Activated T-helper 1 cell treated with anti-CD3 and anti-CD28 coated beads, Interleukin-12 subunit alpha, Interleukin-12 subunit beta, Interleukin-2, Interleukin-4 antibody, amounts not matched to agents 30 ng/mL and 10 ng/mL and 1 ng/mL, durations not matched to agents 14 hours and 24 hours and 36 hours (primary cell): ENCODE data around the gene MITF. TPM values are rescaled to one million over a fixed set of nuclear protein-coding genes. Genes with fewer than 3 reads are reported as not detected.

ENCODE experiments used
- DNase-seq: peaks from one replicate; pipeline ENCODE4 v3.0.0; 2021; ENCODE audit warnings: low spot score
- H3K27ac Mint-ChIP-seq: one replicate; pipeline ENCODE4 v1.8.0; 2021; ENCODE audit warnings: mild to moderate bottlenecking, mixed read lengths
- H3K27me3 Mint-ChIP-seq: one replicate; pipeline ENCODE4 v1.8.0; 2022; ENCODE audit warnings: mild to moderate bottlenecking, moderate library complexity, mixed read lengths; ENCODE audit not compliant: insufficient read depth
- H3K36me3 Mint-ChIP-seq: one replicate; pipeline ENCODE4 v1.8.0; 2021; ENCODE audit warnings: low read depth, mixed read lengths
- H3K4me1 Mint-ChIP-seq: one replicate; pipeline ENCODE4 v1.8.0; 2021; ENCODE audit warnings: low read depth, mixed read lengths
- H3K4me3 Mint-ChIP-seq: one replicate; pipeline ENCODE4 v1.8.0; 2021; ENCODE audit warnings: mild to moderate bottlenecking, moderate library complexity, mixed read lengths
- H3K9me3 Mint-ChIP-seq: one replicate; pipeline ENCODE4 v1.8.0; 2021; ENCODE audit warnings: mixed read lengths
- intact Hi-C: fragments of 100-400 bp; cut with micrococcal nuclease; formaldehyde crosslinking; loops from one replicate; pipeline ENCODE4 v1.15.1; 2024
- total RNA-seq: library from RNA; stranded (reverse); gene quantifications from 2 replicates; pipeline ENCODE4 v1.2.3, GENCODE V29; 2022

The MITF gene
- total RNA-seq, 1 donor from 2014 or later = 0.54 TPM

DNA sequence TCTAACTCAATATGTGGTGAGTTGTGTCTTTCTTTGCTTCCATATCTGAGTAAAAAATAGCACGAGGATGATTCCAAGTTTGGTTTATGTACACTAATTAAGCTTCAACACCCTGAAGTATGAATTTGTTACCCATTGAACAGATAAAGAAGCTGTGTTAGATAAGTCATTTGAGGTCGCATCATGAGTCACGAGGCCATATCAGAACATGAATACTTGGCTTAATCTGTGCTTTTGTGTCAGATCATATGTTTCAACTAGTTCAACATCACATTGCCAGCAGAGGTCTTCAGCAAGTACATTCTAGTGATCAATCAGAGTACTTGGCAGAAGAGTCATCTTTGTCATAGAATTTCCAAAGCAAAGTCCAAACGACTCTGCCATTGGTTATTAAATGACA is 26.3 kb upstream of the MITF start:
- DNase-seq = no peak
- H3K4me1 Mint-ChIP-seq = no peaks in the 10 kb centered on the region
- no peaks in the 10 kb centered on the region for H3K9me3 Mint-ChIP-seq
- intact Hi-C loops = no loop called here
- no peaks in the 10 kb centered on the region for H3K36me3 Mint-ChIP-seq
- H3K4me3 Mint-ChIP-seq = no peak overlapping the region
- no peaks in the 10 kb centered on the region for H3K27me3 Mint-ChIP-seq
- no peak overlapping the region for H3K27ac Mint-ChIP-seq

- H3K36me3 Mint-ChIP-seq = no peaks in the 10 kb centered on the region
- no peak for DNase-seq
- no peak overlapping the region for H3K27ac Mint-ChIP-seq
- H3K27me3 Mint-ChIP-seq = peaks cover 3% of the 10 kb centered on the region
- H3K9me3 Mint-ChIP-seq = no peaks in the 10 kb centered on the region
- H3K4me1 Mint-ChIP-seq = no peaks in the 10 kb centered on the region
- H3K4me3 Mint-ChIP-seq = no peak overlapping the region
- intact Hi-C loops = no loop called here
Measured at GRCh38 chr3:69715204-69715603, 24.1 kb upstream of the MITF start.

- intact Hi-C loops = no loop called here
- Mint-ChIP-seq H3K9me3 (no peaks in the 10 kb centered on the region), H3K4me1 (no peaks in the 10 kb centered on the region), H3K27me3 (peaks cover 3% of the 10 kb centered on the region), H3K4me3 (no peak overlapping the region), H3K36me3 (no peaks in the 10 kb centered on the region), H3K27ac (no peak overlapping the region)
- DNase-seq = no peak
Measured at GRCh38 chr3:69716119-69716518, 23.1 kb upstream of the MITF start.

- H3K27me3 Mint-ChIP-seq = peaks cover 3% of the 10 kb centered on the region
Measured at GRCh38 chr3:69718866-69719586, 20.2 kb upstream of the MITF start.

DNA sequence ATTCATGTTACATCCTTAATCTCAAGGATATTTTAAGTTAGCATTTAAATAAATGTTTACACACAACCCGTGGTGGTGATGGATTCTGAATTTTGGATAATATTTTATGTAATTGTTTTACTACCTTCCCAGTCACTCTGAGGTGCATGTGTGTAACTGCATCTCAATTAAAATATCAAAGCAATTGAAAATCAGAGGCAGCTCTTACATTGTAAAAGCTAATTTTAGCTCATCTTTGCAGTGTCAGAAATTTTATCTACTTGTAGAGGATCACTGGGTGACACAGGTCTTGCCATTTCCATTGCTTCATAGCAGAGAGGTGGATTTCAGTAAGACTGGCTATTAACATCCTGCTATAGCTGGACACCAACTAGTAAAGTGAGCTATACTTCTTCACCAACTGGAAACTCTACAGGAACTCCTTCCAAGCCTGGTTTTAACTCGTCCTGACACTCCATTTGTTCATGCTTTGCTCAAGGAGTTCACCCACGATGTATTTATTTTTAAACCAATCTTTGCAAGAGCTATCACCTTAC is 19.6 kb upstream of the MITF start:
- intact Hi-C loops = no loop called here
- no peak for DNase-seq
- no peaks in the 10 kb centered on the region for H3K36me3 Mint-ChIP-seq
- H3K27ac Mint-ChIP-seq = no peak overlapping the region
- H3K4me1 Mint-ChIP-seq = no peaks in the 10 kb centered on the region
- H3K27me3 Mint-ChIP-seq = peaks cover 3% of the 10 kb centered on the region
- H3K4me3 Mint-ChIP-seq = no peak overlapping the region
- H3K9me3 Mint-ChIP-seq = no peaks in the 10 kb centered on the region

More at GRCh38 chr3:69718866-69719586, 20.2 kb upstream of the MITF start:
- DNase-seq = no peak
- Mint-ChIP-seq H3K4me1 (no peaks in the 10 kb centered on the region), H3K9me3 (no peaks in the 10 kb centered on the region), H3K36me3 (no peaks in the 10 kb centered on the region), H3K4me3 (no peak overlapping the region), H3K27ac (no peak overlapping the region)
- intact Hi-C loops = no loop called here

GRCh38 chr3:69720824-69721223 is 18.4 kb upstream of the MITF start:
- intact Hi-C loops = no loop called here
- no peaks in the 10 kb centered on the region for H3K4me1 Mint-ChIP-seq
- peaks cover 3% of the 10 kb centered on the region for H3K27me3 Mint-ChIP-seq
- H3K27ac Mint-ChIP-seq = no peak overlapping the region
- DNase-seq = no peak
- no peaks in the 10 kb centered on the region for H3K36me3 Mint-ChIP-seq
- H3K9me3 Mint-ChIP-seq = no peaks in the 10 kb centered on the region
- H3K4me3 Mint-ChIP-seq = no peak overlapping the region

- intact Hi-C loops = no loop called here
- H3K36me3 Mint-ChIP-seq = no peaks in the 10 kb centered on the region
- H3K4me1 Mint-ChIP-seq = no peaks in the 10 kb centered on the region
- H3K4me3 Mint-ChIP-seq = no peak overlapping the region
- H3K9me3 Mint-ChIP-seq = no peaks in the 10 kb centered on the region
- peaks cover 10% of the 10 kb centered on the region for H3K27me3 Mint-ChIP-seq
- DNase-seq = no peak
- no peak overlapping the region for H3K27ac Mint-ChIP-seq
Measured at GRCh38 chr3:69723389-69723788, 15.9 kb upstream of the MITF start.

- H3K4me3 Mint-ChIP-seq = no peak overlapping the region
- H3K36me3 Mint-ChIP-seq = no peaks in the 10 kb centered on the region
- DNase-seq = no peak
- intact Hi-C loops = no loop called here
- peaks cover 7% of the 10 kb centered on the region for H3K27me3 Mint-ChIP-seq
- no peaks in the 10 kb centered on the region for H3K4me1 Mint-ChIP-seq
- no peaks in the 10 kb centered on the region for H3K9me3 Mint-ChIP-seq
- H3K27ac Mint-ChIP-seq = no peak overlapping the region
Measured at GRCh38 chr3:69724722-69725435, 14.4 kb upstream of the MITF start.

DNA sequence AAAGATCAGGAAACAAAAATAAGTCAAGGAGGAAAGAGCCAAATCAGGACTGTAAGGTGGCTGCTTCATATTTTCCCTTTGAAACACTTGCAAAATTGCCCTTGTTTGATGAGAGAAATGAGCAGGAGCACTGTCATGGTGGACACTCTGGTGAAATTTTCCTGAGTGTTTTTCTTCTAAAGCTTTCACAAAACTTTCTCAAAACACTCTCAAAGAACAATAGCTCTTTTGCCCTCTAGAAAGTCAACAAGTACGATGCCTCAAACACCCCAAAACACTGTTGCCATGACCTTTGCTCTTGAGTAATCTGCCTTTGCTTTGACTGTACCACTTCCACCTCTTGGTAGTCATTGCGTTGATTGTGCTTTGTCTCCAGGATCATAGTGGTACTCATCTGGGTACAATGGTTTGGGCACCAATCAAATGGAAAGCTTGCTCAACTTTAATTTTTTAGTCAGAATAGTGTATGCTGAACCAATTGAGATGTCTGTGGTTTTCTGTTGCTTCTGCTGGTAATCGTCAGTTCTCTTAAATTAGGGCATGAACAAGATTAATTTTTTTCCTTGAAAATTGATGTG is 13.2 kb upstream of the MITF start:
- no peak overlapping the region for H3K4me3 Mint-ChIP-seq

GRCh38 chr3:69729147-69729919 is 9.9 kb upstream of the MITF start:
- H3K27ac Mint-ChIP-seq = no peak overlapping the region
- H3K4me1 Mint-ChIP-seq = no peaks in the 10 kb centered on the region
- peaks cover 14% of the 10 kb centered on the region for H3K27me3 Mint-ChIP-seq
- intact Hi-C loops = no loop called here
- H3K36me3 Mint-ChIP-seq = no peaks in the 10 kb centered on the region
- no peak overlapping the region for H3K4me3 Mint-ChIP-seq
- no peaks in the 10 kb centered on the region for H3K9me3 Mint-ChIP-seq
- no peak for DNase-seq

More for the DNA sequence above, 13.2 kb upstream of the MITF start:
- Mint-ChIP-seq H3K36me3 (no peaks in the 10 kb centered on the region), H3K27ac (no peak overlapping the region), H3K9me3 (no peaks in the 10 kb centered on the region), H3K4me1 (no peaks in the 10 kb centered on the region), H3K27me3 (peaks cover 7% of the 10 kb centered on the region)
- no peak for DNase-seq
- intact Hi-C loops = no loop called here

DNA sequence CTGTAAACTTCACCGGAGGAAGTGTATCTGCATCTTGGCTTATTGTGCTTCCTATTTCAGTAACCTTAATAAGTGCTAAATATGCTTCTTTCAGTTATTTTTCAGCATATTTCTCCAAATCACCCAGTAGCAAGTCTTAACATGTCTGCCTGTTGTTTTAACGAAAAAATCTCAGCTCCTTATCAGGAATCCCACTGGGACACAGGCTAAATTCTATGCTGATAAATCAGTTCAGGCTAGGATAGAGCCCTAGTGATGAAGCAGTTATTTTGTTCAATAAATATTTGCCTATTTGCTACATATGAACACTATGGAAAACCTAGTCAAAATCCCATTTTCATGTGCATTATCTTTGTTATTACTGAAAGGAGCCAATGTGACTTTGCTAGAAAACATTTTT is 8.2 kb upstream of the MITF start:
- intact Hi-C loops = no loop called here
- Mint-ChIP-seq H3K9me3 (no peaks in the 10 kb centered on the region), H3K4me3 (no peak overlapping the region), H3K36me3 (no peaks in the 10 kb centered on the region), H3K4me1 (no peaks in the 10 kb centered on the region), H3K27me3 (peaks cover 19% of the 10 kb centered on the region), H3K27ac (no peak overlapping the region)
- no peak for DNase-seq

- Mint-ChIP-seq H3K4me3 (no peak overlapping the region), H3K4me1 (peaks cover 9% of the 10 kb centered on the region), H3K9me3 (no peaks in the 10 kb centered on the region), H3K27me3 (peaks cover 44% of the 10 kb centered on the region), H3K36me3 (no peaks in the 10 kb centered on the region), H3K27ac (no peak overlapping the region)
- intact Hi-C loops = loop anchor here (5.0 kb wide), 1 partner anchor 294 kb away; no protein-coding TSS in a partner anchor
- DNase-seq = no peak
Measured at GRCh38 chr3:69735893-69736292, 3.4 kb upstream of the MITF start.
